ENCODE measurements around the gene AP5B1.

The AP5B1 gene

DNA sequence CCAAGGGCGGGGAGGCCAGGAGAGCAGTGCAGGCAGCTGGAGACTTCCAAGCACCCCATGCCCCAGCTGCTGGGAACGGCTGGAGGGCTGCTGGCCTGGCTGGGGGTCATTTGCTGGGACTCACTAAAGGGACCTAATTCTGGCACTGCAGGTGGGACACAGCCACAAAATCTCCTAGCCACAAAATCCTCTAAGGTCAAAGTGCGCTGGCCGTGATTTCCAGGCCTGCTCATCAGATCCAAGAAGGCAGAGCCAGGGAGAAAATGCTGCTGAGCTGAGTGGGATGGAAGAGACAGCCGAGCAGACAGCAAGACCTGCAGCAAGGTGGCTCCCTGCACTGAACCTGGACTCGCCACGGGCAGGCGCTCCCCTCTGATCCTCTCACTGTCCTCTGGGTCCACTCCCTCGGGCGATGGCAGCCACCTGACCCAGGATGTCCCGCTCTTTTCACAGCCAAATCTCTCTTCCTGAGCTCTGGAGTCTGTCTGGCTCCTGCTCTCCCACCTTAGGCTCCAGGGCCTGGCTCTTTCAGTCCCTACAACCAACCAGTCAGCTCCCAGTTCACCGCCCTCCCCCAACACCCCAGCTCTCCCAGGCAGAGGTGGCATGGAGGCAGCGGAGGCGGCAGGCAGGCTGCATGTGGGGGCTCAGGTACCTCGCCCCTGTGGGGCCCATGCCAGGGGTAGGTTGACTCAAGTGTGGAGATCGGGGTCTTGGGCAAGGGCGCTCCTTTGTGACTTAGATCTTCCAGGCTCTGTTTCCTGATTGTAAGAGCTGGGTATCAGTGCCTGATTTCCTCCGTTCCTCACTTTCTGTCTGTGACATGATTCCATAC lies 20.6 kb upstream of the AP5B1 start:
- no peak for DNase-seq (ENCODE audit: low read depth)

GRCh38 chr11:65798882-65799281 lies 18.1 kb upstream of the AP5B1 start:
- no peak for DNase-seq (ENCODE audit: low read depth)

DNA sequence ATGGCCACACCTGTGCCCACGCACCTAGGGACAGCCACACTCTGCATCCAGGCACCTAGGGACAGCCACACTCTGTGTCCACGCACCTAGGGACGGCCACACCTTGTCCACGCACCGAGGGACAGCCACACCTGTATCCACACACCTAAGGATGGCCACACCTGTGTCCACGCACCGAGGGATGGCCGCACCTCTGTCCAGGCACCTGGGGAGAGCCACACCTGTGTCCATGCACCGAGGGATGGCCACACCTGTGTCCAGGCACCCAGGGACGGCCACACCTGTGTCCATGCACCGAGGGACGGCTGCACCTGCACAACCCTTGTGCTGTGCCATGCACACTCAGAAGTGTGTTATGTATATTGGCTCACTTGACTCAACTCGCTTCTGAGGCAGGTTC lies 16.9 kb upstream of the AP5B1 start:
- no peak for DNase-seq (ENCODE audit: low read depth)

- DNase-seq (ENCODE audit: low read depth), result no peak
These were observed 16.2 kb upstream of the AP5B1 start for GRCh38 chr11:65796726-65797601.

GRCh38 chr11:65794570-65795510 lies 14.1 kb upstream of the AP5B1 start:
- no peak for DNase-seq (ENCODE audit: low read depth)

- no peak for DNase-seq (ENCODE audit: low read depth)
These were observed 13.0 kb upstream of the AP5B1 start for GRCh38 chr11:65793625-65794400.

DNA sequence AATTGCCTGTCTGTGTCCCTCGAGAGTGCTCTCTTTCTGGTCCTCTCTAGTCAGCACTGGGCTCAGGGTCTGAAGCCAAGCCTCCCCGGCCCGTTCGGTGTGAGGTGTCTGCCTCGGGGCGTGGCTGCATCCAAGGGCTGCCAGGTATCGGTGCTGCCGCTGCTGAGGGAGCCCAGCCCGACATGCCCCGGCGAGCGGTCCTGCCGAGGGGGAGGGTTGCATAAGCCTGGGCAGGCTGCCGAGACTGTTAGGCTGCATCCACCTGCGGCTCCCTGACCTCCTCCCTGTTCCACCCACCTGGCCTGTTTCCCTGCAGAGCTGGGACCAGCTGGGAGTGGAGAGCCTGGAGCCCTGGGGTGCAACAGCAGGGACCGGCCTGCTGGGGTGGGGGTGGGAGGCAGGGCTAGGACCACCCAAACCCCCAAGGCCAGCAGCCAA lies 12.4 kb upstream of the AP5B1 start:
- no peak for DNase-seq (ENCODE audit: low read depth)

- DNase-seq (ENCODE audit: low read depth), result no peak
These were observed 11.7 kb upstream of the AP5B1 start for GRCh38 chr11:65792456-65792855.

- peak; percentile 49 for DNase-seq (ENCODE audit: low read depth)
These were observed 11.0 kb upstream of the AP5B1 start for GRCh38 chr11:65791719-65792213.

DNA sequence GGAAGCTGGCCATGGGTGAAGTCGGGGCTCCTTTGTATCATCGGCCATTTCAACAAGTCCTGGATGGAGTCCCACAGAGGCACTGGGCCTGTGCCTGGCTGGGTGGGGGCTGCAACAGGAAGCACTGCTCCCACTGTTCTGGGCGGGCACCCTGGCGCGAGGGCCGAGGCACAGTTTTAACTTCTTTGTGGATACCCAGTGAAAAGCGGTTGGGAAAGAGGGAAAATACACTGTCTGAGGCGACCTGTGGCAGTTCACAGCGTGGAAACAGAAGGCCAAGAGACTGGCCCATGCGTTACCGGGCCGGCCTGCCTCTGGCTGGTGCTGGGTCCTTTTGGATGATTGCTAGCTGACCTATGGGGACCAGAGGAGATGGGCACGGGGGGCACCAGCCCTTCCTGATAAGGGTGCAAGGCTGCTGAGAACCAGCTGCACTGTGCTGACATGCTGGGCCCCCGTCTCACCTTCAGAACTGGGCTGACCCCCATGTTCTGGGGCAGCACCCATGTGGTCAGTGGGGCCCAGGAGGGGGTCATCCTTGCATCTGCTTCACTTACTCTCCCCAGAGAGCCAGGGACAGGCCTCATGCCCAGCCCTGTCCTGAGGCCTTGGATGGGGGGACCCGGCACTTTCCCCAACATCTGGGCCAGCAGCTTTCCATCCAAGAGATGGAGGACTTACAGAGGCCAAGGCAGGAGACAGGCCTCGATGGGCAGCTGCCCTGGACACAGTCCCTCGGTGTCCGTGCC lies 10.3 kb upstream of the AP5B1 start:
- DNase-seq (ENCODE audit: low read depth), result no peak

DNA sequence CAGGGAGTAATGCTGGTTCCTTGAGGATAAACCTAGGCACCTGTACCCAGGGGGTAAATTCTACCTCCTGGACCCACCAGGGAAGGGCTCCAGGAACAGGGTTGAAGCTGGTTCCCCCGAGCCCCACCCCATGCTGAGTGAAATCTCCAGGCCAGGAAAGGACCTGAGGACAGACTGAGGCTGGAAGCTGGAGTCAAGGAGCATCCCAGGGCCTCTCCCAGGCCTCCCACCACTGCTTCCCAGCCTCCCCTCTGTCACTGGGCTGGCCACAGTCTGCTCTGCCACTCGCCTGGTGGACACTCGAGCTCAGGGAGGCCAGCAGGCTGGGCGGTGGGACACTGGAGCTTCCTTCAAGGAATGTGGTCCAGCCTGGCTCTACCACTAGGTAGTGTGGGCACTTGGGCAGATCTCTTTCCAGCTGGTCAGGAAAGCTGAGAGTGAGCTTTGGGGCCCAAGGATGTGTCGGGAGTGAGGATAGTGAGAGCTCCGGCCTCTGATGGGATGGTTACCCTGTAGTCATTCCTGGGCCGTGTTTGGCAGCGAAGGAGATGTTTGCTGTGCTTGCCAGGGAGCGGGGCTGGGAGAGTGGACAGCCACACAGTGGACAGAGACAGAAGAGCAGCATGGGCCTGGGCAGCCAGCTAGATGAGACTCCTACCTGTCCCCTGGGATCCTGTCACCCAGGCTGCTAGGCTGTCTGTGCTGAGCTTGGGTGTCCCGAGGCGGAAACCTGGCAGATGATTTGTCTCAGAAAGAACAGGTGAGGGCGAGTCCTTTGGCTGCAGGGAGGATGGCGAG lies 9.5 kb upstream of the AP5B1 start:
- no peak for DNase-seq (ENCODE audit: low read depth)

GRCh38 chr11:65789230-65790103 lies 8.7 kb upstream of the AP5B1 start:
- DNase-seq (ENCODE audit: low read depth), result no peak

- DNase-seq (ENCODE audit: low read depth), result no peak
These were observed 8.0 kb upstream of the AP5B1 start for GRCh38 chr11:65788821-65789220.

GRCh38 chr11:65787649-65788622 lies 7.2 kb upstream of the AP5B1 start:
- no peak for DNase-seq (ENCODE audit: low read depth)

- DNase-seq (ENCODE audit: low read depth), result no peak
These were observed 6.2 kb upstream of the AP5B1 start, which contains the start of gene OVOL1 for GRCh38 chr11:65786786-65787636. Gene OVOL1, plus strand, starts transcription at chr11:65787063. Its CDS starts 311 bp downstream, at chr11:65787374.

Data from EH (cell line).